GM12878 (cell line): ENCODE results near the gene MACROD2. TPM values are rescaled to one million over a fixed set of nuclear protein-coding genes. Genes with fewer than 3 reads are reported as not detected.

Source experiments
- ATAC-seq: fragments of 200-7000 bp; cut with Tn5 transposase; 3 replicates; pipeline ENCODE4 v1.9.1; 2020; ENCODE audit warnings: mild to moderate bottlenecking, moderate library complexity
- BruUV-seq: library from RNA; stranded (reverse); fragments of 400-500 nt; replicated peaks from 2 replicates; lab custom pipeline; 2021; lab: Mats Ljungman, UMichigan
- CTCF ChIA-PET: fragments of 300-600 bp; sonication (Branson Sonifier 250); formaldehyde crosslinking; extraction: SDS; loops from one replicate; lab custom pipeline; 2021; ENCODE audit warnings: inconsistent platforms; lab: Yijun Ruan, JAX
- POLR2A ChIA-PET: fragments of 350-600 bp; formaldehyde crosslinking; extraction: SDS; loops from one replicate; lab custom pipeline; 2021; ENCODE audit warnings: inconsistent platforms; lab: Charles Lee
- RAD21 ChIA-PET: fragments of 300-600 bp; sonication (Branson Sonifier 250); formaldehyde crosslinking; loops from one replicate; lab custom pipeline; 2023; ENCODE audit warnings: antibody characterized with exemption; ENCODE audit not compliant: unreplicated experiment; lab: Charles Lee
- SMC1A ChIA-PET: fragments of 300-600 bp; sonication (Branson Sonifier 250); formaldehyde crosslinking; loops from one replicate; lab custom pipeline; 2023; ENCODE audit not compliant: unreplicated experiment, uncharacterized antibody; lab: Charles Lee
- DNase-seq: peaks from one replicate; pipeline ENCODE4 v3.0.0-alpha.2; 2011; ENCODE audit warnings: low read depth, low spot score
- FAIRE-seq: peaks from 3 replicates; lab custom pipeline; 2011; peaks lifted over from hg19 to GRCh38; lab: Jason Lieb, UNC
- H2AFZ ChIP-seq: 2 replicates; pipeline ENCODE4 v1.6.0; 2011; ENCODE audit warnings: low read depth, low read length, control low read depth; ENCODE audit not compliant: control insufficient read depth
- H3K27ac ChIP-seq: 2 replicates; pipeline ENCODE4 v1.5.1; 2011; ENCODE audit warnings: control low read depth; ENCODE audit not compliant: control insufficient read depth, insufficient read depth
- H3K27me3 ChIP-seq, 2 experiments: replicated peaks in 1 of 2; 2 replicates each; pipeline versions ENCODE4 v1.6.0 to v1.6.1; 2011; ENCODE audit warnings: low read length in 1 of 2; ENCODE audit not compliant: control insufficient read depth in 2 of 2, insufficient read depth in 2 of 2
- H3K36me3 ChIP-seq, 2 experiments: 2 replicates each; pipeline ENCODE4 v1.5.1; 2011; ENCODE audit warnings: low read length in 1 of 2; ENCODE audit not compliant: control insufficient read depth in 2 of 2, insufficient read depth in 2 of 2
- H3K4me1 ChIP-seq: 2 replicates; pipeline ENCODE4 v1.6.1; 2011; ENCODE audit warnings: mild to moderate bottlenecking, low read length, moderate library complexity, mixed read lengths; ENCODE audit not compliant: control insufficient read depth, insufficient read depth
- H3K4me2 ChIP-seq: 2 replicates; pipeline ENCODE4 v1.6.0; 2011; ENCODE audit warnings: control low read depth; ENCODE audit not compliant: control insufficient read depth, insufficient read depth
- H3K4me3 ChIP-seq: fragments of 200-600 bp; sonication (generic); 2 replicates; pipeline ENCODE4 v1.5.1; 2016
- H3K79me2 ChIP-seq: 2 replicates; pipeline ENCODE4 v1.6.0; 2011; ENCODE audit warnings: low read length; ENCODE audit not compliant: control insufficient read depth, insufficient read depth
- H3K9ac ChIP-seq: 2 replicates; pipeline ENCODE4 v1.8.0; 2011; ENCODE audit warnings: low read length, control low read depth, mixed read lengths; ENCODE audit not compliant: control insufficient read depth, insufficient read depth
- H3K9me3 ChIP-seq: replicated peaks from 3 replicates; pipeline ENCODE4 v1.5.1; 2011; ENCODE audit warnings: mild to moderate bottlenecking, low read length; ENCODE audit not compliant: control insufficient read depth, insufficient read depth
- H4K20me1 ChIP-seq: 2 replicates; pipeline ENCODE4 v1.6.0; 2011; ENCODE audit not compliant: control insufficient read depth, insufficient read depth
- ETV6 ChIP-seq, 2 experiments: fragments of 450-650 bp in 1 of 2; IDR thresholded peaks in 1 of 2; conservative IDR thresholded peaks in 1 of 2; 2 replicates each; pipeline ENCODE4 v1.6.1; 2014; ENCODE audit warnings: antibody characterized with exemption in 1 of 2, borderline replicate concordance in 1 of 2, low read depth in 1 of 2, mild to moderate bottlenecking in 1 of 2, moderate library complexity in 1 of 2
- IRF4 ChIP-seq: IDR thresholded peaks from 2 replicates; pipeline ENCODE4 v1.6.1; 2011; ENCODE audit warnings: low read depth, low read length
- JUNB ChIP-seq: IDR thresholded peaks from 2 replicates; pipeline ENCODE4 v1.6.1; 2016; ENCODE audit warnings: antibody characterized with exemption, mild to moderate bottlenecking
- PAX5 ChIP-seq: IDR thresholded peaks from 2 replicates; pipeline ENCODE4 v1.6.1; 2011; ENCODE audit warnings: low read depth, low read length, borderline replicate concordance
- RAD51 ChIP-seq: fragments of 450-650 bp; IDR thresholded peaks from 2 replicates; pipeline ENCODE4 v1.6.1; 2016; ENCODE audit warnings: moderate library complexity, mild to moderate bottlenecking, inconsistent platforms
- SMARCA5 ChIP-seq: fragments of 450-650 bp; IDR thresholded peaks from 2 replicates; pipeline ENCODE4 v1.6.1; 2017; ENCODE audit warnings: mild to moderate bottlenecking
- STAT1 ChIP-seq: fragments of 450-650 bp; conservative IDR thresholded peaks from 2 replicates; pipeline ENCODE4 v1.6.1; 2014; ENCODE audit warnings: antibody characterized with exemption, mild to moderate bottlenecking
- ZNF384 ChIP-seq: IDR thresholded peaks from 2 replicates; pipeline ENCODE4 v1.6.1; 2012; ENCODE audit warnings: low read depth, mild to moderate bottlenecking, low read length, improper control_type of control experiment, borderline replicate concordance
- WGBS: methylation state at CpG from one replicate; pipeline ENCODE4 v1.1.6; 2016; ENCODE audit warnings: low lambda C conversion rate; ENCODE audit not compliant: insufficient replicate concordance, insufficient coverage; ENCODE audit errors: missing lambda C conversion rate; 5-methylcytosine and 5-hydroxymethylcytosine counted together
- in situ Hi-C: fragments of 300-500 bp; cut with MboI; formaldehyde crosslinking; loops from 9 replicates; pipeline ENCODE4 v1.14.3; 2018; ENCODE audit warnings: mixed read lengths
- intact Hi-C: fragments of 100-400 bp; cut with micrococcal nuclease; formaldehyde crosslinking; loops from one replicate; pipeline ENCODE4 v1.14.2; 2022; ENCODE audit not compliant: unreplicated experiment
- polyA plus RNA-seq, 11 experiments: library from polyadenylated mRNA; depleted of rRNA in 4 of 11; unstranded in 6 of 11; stranded (reverse) in 5 of 11; fragments of >200 nt; fragmentation: Nextera tagmentation in 4 of 11; fragmentation: Illumina TruSeq in 1 of 11; extraction: Ambion mirVana in 4 of 11; extraction: Trizol in 1 of 11; gene quantifications; 1 replicate in 1 of 11; 2 replicates in 10 of 11; pipeline versions ENCODE4 v1.2.1 to v1.2.3, GENCODE V29; 2011 to 2016; ENCODE audit warnings: inconsistent platforms in 2 of 11, missing spikeins in 2 of 11, low read depth in 1 of 11
- total RNA-seq, 4 experiments: library from RNA; depleted of rRNA in 3 of 4; stranded (reverse); fragments of >200 nt in 3 of 4; fragmentation: Illumina TruSeq in 1 of 4; extraction: Trizol in 1 of 4; gene quantifications; 2 replicates each; pipeline versions ENCODE4 v1.2.1 to v1.2.3, GENCODE V29; 2013 to 2021
- TF ChIP-seq, protein P1 (sequence below): fragments of 450-650 bp; IDR thresholded peaks from 2 replicates; pipeline ENCODE4 v1.6.1; 2017; ENCODE audit warnings: mild to moderate bottlenecking, moderate library complexity
- TF ChIP-seq, protein P2 (sequence below): IDR thresholded peaks from 2 replicates; pipeline ENCODE4 v1.6.1; 2012; ENCODE audit warnings: low read depth, low read length, improper control_type of control experiment

MACROD2 gene
- total and polyA plus RNA-seq, 10 of the 15 experiments (the other 5 are each of a cell fraction or from before 2014, with no cell fraction given) = 1.1 to 21.5 (median 2.2) TPM

DNA sequence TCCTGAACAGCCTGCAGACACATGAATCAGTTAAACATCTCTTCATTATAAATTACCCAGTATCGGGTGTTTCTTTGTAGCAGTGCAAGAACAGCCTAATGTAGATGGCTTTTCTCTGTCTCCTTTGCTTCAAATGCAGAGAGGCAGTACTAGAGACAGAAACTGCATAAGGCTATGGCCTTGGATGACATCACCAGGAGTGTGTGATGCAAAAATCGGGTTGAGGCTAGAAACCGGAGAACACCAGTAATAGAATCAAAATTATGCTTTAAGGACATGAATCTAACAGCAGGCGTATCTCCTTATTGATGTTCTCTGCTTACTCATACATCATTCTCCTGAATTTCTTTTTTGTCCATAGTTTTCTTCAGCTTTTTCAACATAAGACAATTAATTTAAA lies 391.4 kb downstream of the MACROD2 start:
- Histone ChIP-seq H3K9me3 (no peaks in the 10 kb centered on the region), H3K9ac (no peak overlapping the region), H3K27ac (no peak overlapping the region), H3K4me1 (no peaks in the 10 kb centered on the region), H3K27me3 (no peaks in the 10 kb centered on the region), H3K4me2 (no peak overlapping the region), H3K4me3 (no peak overlapping the region)
- POLR2A ChIA-PET = no interaction called here
- in situ Hi-C loops = no loop called here
- no peak for DNase-seq
- RAD21 ChIA-PET = no interaction called here
- TF ChIP-seq, protein P1, sequence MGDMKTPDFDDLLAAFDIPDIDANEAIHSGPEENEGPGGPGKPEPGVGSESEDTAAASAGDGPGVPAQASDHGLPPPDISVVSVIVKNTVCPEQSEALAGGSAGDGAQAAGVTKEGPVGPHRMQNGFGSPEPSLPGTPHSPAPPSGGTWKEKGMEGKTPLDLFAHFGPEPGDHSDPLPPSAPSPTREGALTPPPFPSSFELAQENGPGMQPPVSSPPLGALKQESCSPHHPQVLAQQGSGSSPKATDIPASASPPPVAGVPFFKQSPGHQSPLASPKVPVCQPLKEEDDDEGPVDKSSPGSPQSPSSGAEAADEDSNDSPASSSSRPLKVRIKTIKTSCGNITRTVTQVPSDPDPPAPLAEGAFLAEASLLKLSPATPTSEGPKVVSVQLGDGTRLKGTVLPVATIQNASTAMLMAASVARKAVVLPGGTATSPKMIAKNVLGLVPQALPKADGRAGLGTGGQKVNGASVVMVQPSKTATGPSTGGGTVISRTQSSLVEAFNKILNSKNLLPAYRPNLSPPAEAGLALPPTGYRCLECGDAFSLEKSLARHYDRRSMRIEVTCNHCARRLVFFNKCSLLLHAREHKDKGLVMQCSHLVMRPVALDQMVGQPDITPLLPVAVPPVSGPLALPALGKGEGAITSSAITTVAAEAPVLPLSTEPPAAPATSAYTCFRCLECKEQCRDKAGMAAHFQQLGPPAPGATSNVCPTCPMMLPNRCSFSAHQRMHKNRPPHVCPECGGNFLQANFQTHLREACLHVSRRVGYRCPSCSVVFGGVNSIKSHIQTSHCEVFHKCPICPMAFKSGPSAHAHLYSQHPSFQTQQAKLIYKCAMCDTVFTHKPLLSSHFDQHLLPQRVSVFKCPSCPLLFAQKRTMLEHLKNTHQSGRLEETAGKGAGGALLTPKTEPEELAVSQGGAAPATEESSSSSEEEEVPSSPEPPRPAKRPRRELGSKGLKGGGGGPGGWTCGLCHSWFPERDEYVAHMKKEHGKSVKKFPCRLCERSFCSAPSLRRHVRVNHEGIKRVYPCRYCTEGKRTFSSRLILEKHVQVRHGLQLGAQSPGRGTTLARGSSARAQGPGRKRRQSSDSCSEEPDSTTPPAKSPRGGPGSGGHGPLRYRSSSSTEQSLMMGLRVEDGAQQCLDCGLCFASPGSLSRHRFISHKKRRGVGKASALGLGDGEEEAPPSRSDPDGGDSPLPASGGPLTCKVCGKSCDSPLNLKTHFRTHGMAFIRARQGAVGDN = no peak
- no peak for TF ChIP-seq ETV6 (conservative IDR thresholded peaks at IDR 0.05 in 1 of 2, IDR thresholded peaks at IDR 0.05 in 1 of 2; ENCODE audit: borderline replicate concordance in 1 of 2, low read depth in 1 of 2)
- TF ChIP-seq, protein P2, sequence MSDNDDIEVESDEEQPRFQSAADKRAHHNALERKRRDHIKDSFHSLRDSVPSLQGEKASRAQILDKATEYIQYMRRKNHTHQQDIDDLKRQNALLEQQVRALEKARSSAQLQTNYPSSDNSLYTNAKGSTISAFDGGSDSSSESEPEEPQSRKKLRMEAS = no peak
- TF ChIP-seq PAX5 = no peak
- TF ChIP-seq SMARCA5 = no peak
- TF ChIP-seq ZNF384 = no peak
- no peak for TF ChIP-seq RAD51
- no peak for TF ChIP-seq IRF4
- no peak for TF ChIP-seq STAT1
- TF ChIP-seq JUNB = no peak
- TF ChIP-seq, all 136 proteins: peak for 0
- ATAC-seq (no peak), FAIRE-seq (no peak)
- H2AFZ ChIP-seq = no peak overlapping the region
- H4K20me1 ChIP-seq = no peaks in the 10 kb centered on the region
- ChIA-PET SMC1A (interaction anchor here (0.6 kb wide), 1 partner anchor 687 kb away, joined by 3 read pairs; no protein-coding TSS in a partner anchor), CTCF (no interaction called here)
- no peaks in the 10 kb centered on the region for H3K79me2 ChIP-seq
- 34% methylated on average over 4 of the region's 4 CpGs for WGBS
- no TSS peak for BruUV-seq
- intact Hi-C loops = no loop called here
- no peaks in the 10 kb centered on the region for H3K36me3 ChIP-seq
